Testis (tissue), 3 donors: ENCODE results near the gene SIX3. TPM values are rescaled to one million over a fixed set of nuclear protein-coding genes. Genes with fewer than 3 reads are reported as not detected.

Experiments used
- DNase-seq: peaks from one replicate; pipeline ENCODE4 v3.0.0-alpha.2; 2019
- H3K27ac ChIP-seq, 2 donors: fragments of 200-600 bp; sonication (generic); one replicate each; pipeline ENCODE4 v1.5.1; 2019
- H3K27me3 ChIP-seq: fragments of 200-600 bp; sonication (generic); one replicate; pipeline ENCODE4 v1.5.1; 2019
- H3K36me3 ChIP-seq: fragments of 200-600 bp; sonication (generic); one replicate; pipeline ENCODE4 v1.5.1; 2017; ENCODE audit warnings: low read depth; ENCODE audit errors: missing control alignments
- H3K4me1 ChIP-seq: fragments of 200-600 bp; sonication (generic); one replicate; pipeline ENCODE4 v1.5.1; 2019
- H3K4me3 ChIP-seq, 2 donors: fragments of 200-600 bp; sonication (generic); one replicate each; pipeline ENCODE4 v1.5.1; 2017 to 2019
- H3K9me3 ChIP-seq: fragments of 200-600 bp; sonication (generic); one replicate; pipeline ENCODE4 v1.5.1; 2017
- CTCF ChIP-seq, 3 experiments: fragments of 450-650 bp in 2 of 3; fragments of 200-600 bp in 1 of 3; sonication (generic) in 1 of 3; IDR thresholded peaks; one replicate each; pipeline ENCODE4 v1.5.1; 2016 to 2019; ENCODE audit warnings: antibody characterized with exemption in 3 of 3, mild to moderate bottlenecking in 2 of 3, moderate library complexity in 1 of 3
- POLR2A ChIP-seq: fragments of 450-650 bp; IDR thresholded peaks from one replicate; pipeline ENCODE4 v1.6.1; 2017; ENCODE audit warnings: antibody characterized with exemption, mild to moderate bottlenecking, moderate library complexity
- WGBS, 2 donors: methylation state at CpG; one replicate each; pipeline ENCODE4 v1.1.5; 2018; 5-methylcytosine and 5-hydroxymethylcytosine counted together
- intact Hi-C: fragments of 100-400 bp; cut with DNase I; formaldehyde crosslinking; loops from one replicate; pipeline ENCODE4 v1.15.1; 2023; ENCODE audit warnings: low total_unique reads
- polyA plus RNA-seq: library from polyadenylated mRNA; stranded (reverse); fragments of 350-450 nt; fragmentation: Illumina TruSeq; extraction: RNeasy Lipid Tissue Mini Kit (QIAGEN cat#74804); gene quantifications from one replicate; pipeline ENCODE4 v1.2.3, GENCODE V29; 2014; ENCODE audit warnings: low read depth, low replicate concordance; ENCODE audit not compliant: insufficient read depth
- total RNA-seq, 2 donors: library from RNA; depleted of rRNA; stranded (reverse); fragments of >200 nt; gene quantifications; one replicate each; pipeline ENCODE4 v1.2.3, GENCODE V29; 2016

The SIX3 gene
- total and polyA plus RNA-seq, 3 donors from 2014 or later: 0.19 to 0.47 (median 0.20) TPM

GRCh38 chr2:44936275-44936674, 5.2 kb upstream of the SIX3 start:
- no peak overlapping the region for H3K4me3 ChIP-seq
- no peak for DNase-seq
- intact Hi-C loops: no loop called here
- H3K27me3 ChIP-seq: peaks cover 5% of the 10 kb centered on the region
- H3K27ac ChIP-seq: no peak overlapping the region
- WGBS, 2 donors: 6 to 8% methylated on average over 5 to 6 of the region's 6 CpGs
- no peaks in the 10 kb centered on the region for H3K36me3 ChIP-seq
- H3K4me1 ChIP-seq: peaks cover 17% of the 10 kb centered on the region
- H3K9me3 ChIP-seq: no peaks in the 10 kb centered on the region
- TF ChIP-seq POLR2A (no peak), CTCF (IDR thresholded peaks at IDR 0.05) (no peak)

DNA sequence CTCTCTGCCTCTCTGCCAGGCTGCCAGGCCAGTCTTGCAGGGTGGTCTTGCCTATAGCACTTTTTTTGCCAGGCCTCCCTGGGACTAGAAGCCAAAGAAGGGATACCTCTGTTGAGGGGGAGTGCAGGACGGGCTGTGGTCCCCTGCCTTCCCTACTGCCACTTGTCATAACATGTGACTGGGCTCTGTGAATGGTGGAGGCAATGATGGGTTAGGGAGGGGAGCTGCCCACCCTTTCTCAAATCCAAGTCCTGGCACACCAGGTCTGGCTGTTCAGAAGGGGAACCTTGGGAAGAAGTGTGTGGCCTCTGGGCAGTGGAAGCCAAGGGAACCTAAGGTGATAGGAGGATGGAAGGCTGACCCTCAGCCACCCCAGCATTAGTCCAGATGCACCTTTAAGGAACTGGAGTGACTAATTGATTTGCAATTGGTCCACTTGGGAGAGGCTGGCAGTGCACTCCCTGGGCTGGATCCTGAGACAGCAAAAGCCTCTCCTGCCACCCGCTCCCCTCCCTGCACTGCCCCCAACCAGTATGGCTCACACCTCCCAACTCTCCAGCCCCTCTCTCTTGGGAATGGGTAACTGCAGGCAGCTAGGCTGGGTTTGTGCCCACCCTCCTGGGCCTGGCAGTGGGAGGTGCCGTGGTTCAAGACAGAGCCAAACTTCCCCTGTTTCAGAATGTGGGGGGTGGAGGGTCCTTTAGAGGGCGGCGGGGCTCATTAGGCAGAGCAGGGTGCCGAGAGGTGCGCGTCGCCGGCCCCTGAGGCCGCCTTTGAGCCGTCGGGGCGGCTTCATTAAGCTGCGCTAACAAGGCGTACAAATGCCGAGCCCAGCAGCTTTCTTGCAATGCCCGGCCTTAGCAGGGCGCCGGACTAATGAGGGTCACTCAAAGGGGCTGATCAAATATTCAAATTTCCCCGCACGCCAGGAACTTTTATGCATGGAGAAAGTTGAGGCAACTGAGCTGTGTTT, 4.5 kb upstream of the SIX3 start:
- DNase-seq: no peak
- no peak overlapping the region for H3K4me3 ChIP-seq
- no peak for TF ChIP-seq CTCF (IDR thresholded peaks at IDR 0.05)
- TF ChIP-seq POLR2A: no peak

DNA sequence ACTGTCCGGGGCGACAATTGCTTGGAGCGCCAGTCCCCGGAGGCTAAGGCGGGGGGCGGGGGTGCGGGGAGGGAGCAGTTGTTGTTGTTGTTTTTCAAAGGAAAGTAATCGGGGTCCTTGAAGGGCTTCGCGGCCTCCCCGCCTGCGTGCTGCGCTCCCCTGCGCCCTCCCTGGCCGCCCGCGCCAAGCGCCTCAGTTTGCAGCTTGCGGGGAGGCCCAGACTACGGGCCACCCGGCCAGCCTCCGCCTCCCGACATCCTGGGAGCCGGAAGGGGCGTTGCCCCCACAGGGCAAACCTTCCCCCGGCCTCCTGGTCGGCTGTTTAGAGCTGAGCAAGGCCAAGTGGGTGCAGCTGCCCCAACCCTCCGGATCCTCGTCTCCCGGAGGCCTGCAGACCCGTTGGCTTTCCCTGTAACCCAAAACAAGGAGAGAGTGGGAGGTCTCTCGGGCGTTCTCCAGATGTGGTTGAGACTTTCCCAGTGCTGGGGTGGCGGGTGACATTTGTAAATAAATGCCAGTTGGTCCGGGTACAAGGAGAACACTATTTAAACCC, 3.7 kb upstream of the SIX3 start:
- H3K27me3 ChIP-seq: peaks cover 5% of the 10 kb centered on the region
- H3K36me3 ChIP-seq: no peaks in the 10 kb centered on the region
- H3K4me3 ChIP-seq: no peak overlapping the region
- peaks cover 17% of the 10 kb centered on the region for H3K4me1 ChIP-seq
- TF ChIP-seq CTCF (IDR thresholded peaks at IDR 0.05) (no peak), POLR2A (no peak)
- intact Hi-C loops: no loop called here
- H3K9me3 ChIP-seq: no peaks in the 10 kb centered on the region
- DNase-seq: no peak
- WGBS, 2 donors: 3% methylated on average over 18 to 35 of the region's 35 CpGs
- H3K27ac ChIP-seq: no peak overlapping the region

More for the DNA sequence above, 4.5 kb upstream of the SIX3 start:
- intact Hi-C loops: no loop called here
- H3K36me3 ChIP-seq: no peaks in the 10 kb centered on the region
- peaks cover 5% of the 10 kb centered on the region for H3K27me3 ChIP-seq
- no peak overlapping the region for H3K27ac ChIP-seq
- no peaks in the 10 kb centered on the region for H3K9me3 ChIP-seq
- WGBS, 2 donors: 8 to 9% methylated on average over 20 to 22 of the region's 22 CpGs
- peaks cover 17% of the 10 kb centered on the region for H3K4me1 ChIP-seq

DNA sequence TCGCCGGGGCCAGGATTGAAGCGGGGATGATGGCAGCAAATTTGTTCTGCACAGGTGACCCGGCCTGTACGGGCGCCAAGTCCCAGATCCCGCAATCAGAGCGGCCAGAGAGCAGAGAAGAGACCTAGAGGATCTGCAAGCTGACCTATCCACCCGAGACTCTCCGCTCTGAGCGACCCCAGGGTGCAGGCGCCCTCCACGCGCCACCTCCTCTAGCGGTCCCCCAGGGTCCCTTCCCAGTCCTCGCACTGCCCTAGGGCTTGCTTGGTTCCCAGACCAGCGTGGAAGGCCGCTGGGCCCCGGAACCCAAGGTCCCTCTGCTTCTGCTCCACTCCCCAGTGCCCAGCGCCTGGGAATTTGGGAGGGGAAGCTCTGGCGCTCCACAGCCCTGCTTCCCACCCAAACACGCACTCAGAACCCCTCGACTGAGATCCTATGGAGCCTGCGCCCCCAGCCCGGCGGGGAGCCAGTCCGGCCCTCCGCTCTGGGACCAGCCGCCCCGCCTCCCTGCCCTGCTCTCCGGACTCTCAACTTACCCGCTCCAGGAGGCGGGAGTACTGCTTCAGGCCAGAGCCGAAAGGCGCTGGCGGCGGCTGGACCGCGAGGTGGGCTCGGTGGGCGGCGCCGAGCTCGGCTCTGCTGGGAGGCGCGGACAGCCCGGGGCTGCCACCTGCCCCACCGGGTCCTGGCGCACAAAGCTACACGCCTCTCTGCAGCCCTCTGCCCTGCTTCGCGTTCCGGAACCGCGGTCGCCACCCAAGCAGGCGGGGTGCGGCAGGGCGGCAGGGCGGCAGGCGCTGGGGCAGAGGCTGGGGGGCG, 3.0 kb upstream of the SIX3 start:
- TF ChIP-seq CTCF (IDR thresholded peaks at IDR 0.05) (no peak), POLR2A (no peak)
- WGBS, 2 donors: 2 to 3% methylated on average over 12 to 58 of the region's 62 CpGs
- Histone ChIP-seq H3K9me3 (no peaks in the 10 kb centered on the region), H3K4me1 (peaks cover 20% of the 10 kb centered on the region), H3K27me3 (peaks cover 5% of the 10 kb centered on the region), H3K27ac (no peak overlapping the region), H3K4me3 (no peak overlapping the region), H3K36me3 (no peaks in the 10 kb centered on the region)
- no peak for DNase-seq
- intact Hi-C loops: no loop called here
